Natural killer cell (primary cell): Measurements from ENCODE around the gene GPM6B. TPM values are rescaled to one million over a fixed set of nuclear protein-coding genes. Genes with fewer than 3 reads are reported as not detected.

Experiments used
- ATAC-seq, 3 donors: fragments of 150-1000 bp in 2 of 3; fragments of 200-7000 bp in 1 of 3; cut with Tn5 transposase; 1 replicate in 1 of 3; 2 replicates in 2 of 3; pipeline ENCODE4 v1.10.0; 2021; ENCODE audit warnings: mild to moderate bottlenecking in 2 of 3, moderate library complexity in 2 of 3
- DNase-seq, 2 donors: peaks; one replicate each; pipeline versions ENCODE4 v3.0.0 to v3.0.0-alpha.2; 2013 to 2021; ENCODE audit warnings: mixed read lengths in 1 of 2
- H3K27ac ChIP-seq: one replicate; pipeline ENCODE4 v1.5.1; 2013; ENCODE audit warnings: mild to moderate bottlenecking, low read length
- H3K27me3 ChIP-seq: one replicate; pipeline ENCODE4 v1.6.1; 2013; ENCODE audit warnings: low read length; ENCODE audit not compliant: control insufficient read depth, insufficient read depth
- H3K36me3 ChIP-seq: one replicate; pipeline ENCODE4 v1.6.1; 2013; ENCODE audit warnings: low read length; ENCODE audit not compliant: control insufficient read depth, insufficient read depth
- H3K4me1 ChIP-seq: one replicate; pipeline ENCODE4 v1.6.1; 2013; ENCODE audit warnings: low read length; ENCODE audit not compliant: control insufficient read depth, insufficient read depth
- H3K4me3 ChIP-seq: one replicate; pipeline ENCODE4 v1.5.1; 2013; ENCODE audit warnings: low read length
- H3K9me3 ChIP-seq: one replicate; pipeline ENCODE4 v1.6.1; 2013; ENCODE audit warnings: low read length; ENCODE audit not compliant: control insufficient read depth, insufficient read depth
- H3K27ac Mint-ChIP-seq, 2 donors: one replicate each; pipeline ENCODE4 v1.8.0; 2022; ENCODE audit warnings: mild to moderate bottlenecking in 2 of 2, mixed read lengths in 2 of 2, moderate library complexity in 1 of 2
- H3K27me3 Mint-ChIP-seq, 2 donors: one replicate each; pipeline ENCODE4 v1.8.0; 2022; ENCODE audit warnings: low read depth in 2 of 2, mixed read lengths in 2 of 2
- H3K36me3 Mint-ChIP-seq: one replicate; pipeline ENCODE4 v1.8.0; 2022; ENCODE audit warnings: mixed read lengths
- H3K4me1 Mint-ChIP-seq, 2 donors: one replicate each; pipeline ENCODE4 v1.8.0; 2022; ENCODE audit warnings: mixed read lengths in 2 of 2
- H3K4me3 Mint-ChIP-seq: one replicate; pipeline ENCODE4 v1.8.0; 2022; ENCODE audit warnings: mild to moderate bottlenecking, moderate library complexity, mixed read lengths
- H3K9me3 Mint-ChIP-seq, 2 donors: one replicate each; pipeline ENCODE4 v1.8.0; 2022; ENCODE audit warnings: mixed read lengths in 2 of 2
- WGBS: methylation state at CpG from one replicate; pipeline ENCODE4 v1.1.7; 2013; ENCODE audit warnings: missing lambda C conversion rate; ENCODE audit not compliant: insufficient coverage; 5-methylcytosine and 5-hydroxymethylcytosine counted together
- intact Hi-C: fragments of 100-400 bp; cut with micrococcal nuclease; formaldehyde crosslinking; loops from one replicate; pipeline ENCODE4 v1.14.2; 2022
- total RNA-seq, 4 donors: library from RNA; stranded (reverse); fragments of 120-200 nt in 1 of 4; gene quantifications; one replicate each; pipeline versions ENCODE4 v1.2.3 to v1.2.4, GENCODE V29; 2013 to 2022
- TF ChIP-seq, protein P1 (sequence below): fragments of 200-600 bp; IDR thresholded peaks from one replicate; pipeline ENCODE4 v1.8.0; 2022; ENCODE audit warnings: antibody characterized with exemption

The GPM6B gene, protein sequence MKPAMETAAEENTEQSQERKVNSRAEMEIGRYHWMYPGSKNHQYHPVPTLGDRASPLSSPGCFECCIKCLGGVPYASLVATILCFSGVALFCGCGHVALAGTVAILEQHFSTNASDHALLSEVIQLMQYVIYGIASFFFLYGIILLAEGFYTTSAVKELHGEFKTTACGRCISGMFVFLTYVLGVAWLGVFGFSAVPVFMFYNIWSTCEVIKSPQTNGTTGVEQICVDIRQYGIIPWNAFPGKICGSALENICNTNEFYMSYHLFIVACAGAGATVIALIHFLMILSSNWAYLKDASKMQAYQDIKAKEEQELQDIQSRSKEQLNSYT
- total RNA-seq = not detected
- 0.07 TPM for total RNA-seq (2013)

DNA sequence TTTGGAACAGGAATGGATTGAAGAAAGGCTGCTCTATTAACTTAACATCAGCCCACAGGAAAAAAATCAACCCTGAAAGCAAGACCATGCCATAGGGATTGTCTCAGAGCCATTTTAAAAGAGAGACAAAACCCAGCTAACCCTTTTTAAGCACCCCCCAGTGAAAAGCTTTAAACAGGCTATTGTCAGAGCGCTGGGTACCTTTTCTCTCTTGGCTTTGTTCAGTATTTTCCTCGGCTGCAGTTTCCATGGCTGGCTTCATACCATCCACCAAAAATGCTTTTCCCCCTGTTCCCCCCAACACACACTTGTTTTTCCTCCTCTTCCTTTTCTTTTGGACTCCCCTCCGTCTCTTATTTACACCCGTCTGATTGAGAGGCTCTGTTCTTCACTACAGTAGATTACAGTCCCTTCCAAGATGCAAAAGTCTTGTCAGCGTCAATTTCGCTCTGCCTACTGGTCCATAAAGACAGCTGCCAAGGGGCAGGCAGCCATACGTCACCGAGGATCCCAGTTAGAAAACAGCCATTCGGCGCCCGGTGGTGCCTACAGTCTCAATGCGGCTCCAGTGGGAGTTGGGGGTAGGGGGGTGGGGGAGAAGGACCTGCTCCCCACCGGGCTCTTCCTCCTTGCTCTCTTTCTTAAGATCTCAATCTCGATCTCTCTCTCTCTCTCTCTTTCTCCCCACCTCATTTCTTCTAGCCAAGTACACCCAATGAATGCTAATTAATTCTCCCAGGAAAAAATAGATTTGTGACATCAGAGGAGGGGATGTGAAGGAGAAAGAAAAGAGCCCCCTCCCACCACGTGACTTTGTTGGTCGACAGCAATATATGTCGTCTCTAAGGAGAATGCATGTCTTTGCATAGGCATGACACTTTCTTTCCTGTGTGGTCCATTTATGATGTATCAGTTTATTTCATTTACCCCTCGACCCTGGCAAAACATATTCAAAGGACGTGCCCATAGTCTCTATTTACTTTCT is at the start of gene GPM6B:
Gene GPM6B, minus strand, starts transcription at position 451 of the 985 bp plus-strand sequence. Its CDS starts 189 bp downstream, at position 262.
- no peaks in the 10 kb centered on the region for H3K9me3 Mint-ChIP-seq
- H3K4me1 Mint-ChIP-seq = no peaks in the 10 kb centered on the region
- intact Hi-C loops = no loop called here
- H3K27ac Mint-ChIP-seq = no peak within 1 kb of the TSS
- no peak within 1 kb of the TSS for H3K4me3 Mint-ChIP-seq
- no peaks in the 10 kb centered on the region for H3K9me3 ChIP-seq
- H3K27me3 Mint-ChIP-seq = peaks cover 16 to 59% of the 10 kb centered on the region in 2 donors
- no peaks in the 10 kb centered on the region for H3K36me3 ChIP-seq
- DNase-seq (no peak), ATAC-seq (no peak)
- 87% methylated on average over 11 of the region's 19 CpGs for WGBS
- no peaks in the 10 kb centered on the region for H3K4me1 ChIP-seq
- no peak within 1 kb of the TSS for H3K4me3 ChIP-seq
- TF ChIP-seq, protein P1, sequence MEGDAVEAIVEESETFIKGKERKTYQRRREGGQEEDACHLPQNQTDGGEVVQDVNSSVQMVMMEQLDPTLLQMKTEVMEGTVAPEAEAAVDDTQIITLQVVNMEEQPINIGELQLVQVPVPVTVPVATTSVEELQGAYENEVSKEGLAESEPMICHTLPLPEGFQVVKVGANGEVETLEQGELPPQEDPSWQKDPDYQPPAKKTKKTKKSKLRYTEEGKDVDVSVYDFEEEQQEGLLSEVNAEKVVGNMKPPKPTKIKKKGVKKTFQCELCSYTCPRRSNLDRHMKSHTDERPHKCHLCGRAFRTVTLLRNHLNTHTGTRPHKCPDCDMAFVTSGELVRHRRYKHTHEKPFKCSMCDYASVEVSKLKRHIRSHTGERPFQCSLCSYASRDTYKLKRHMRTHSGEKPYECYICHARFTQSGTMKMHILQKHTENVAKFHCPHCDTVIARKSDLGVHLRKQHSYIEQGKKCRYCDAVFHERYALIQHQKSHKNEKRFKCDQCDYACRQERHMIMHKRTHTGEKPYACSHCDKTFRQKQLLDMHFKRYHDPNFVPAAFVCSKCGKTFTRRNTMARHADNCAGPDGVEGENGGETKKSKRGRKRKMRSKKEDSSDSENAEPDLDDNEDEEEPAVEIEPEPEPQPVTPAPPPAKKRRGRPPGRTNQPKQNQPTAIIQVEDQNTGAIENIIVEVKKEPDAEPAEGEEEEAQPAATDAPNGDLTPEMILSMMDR = no peak
- H3K36me3 Mint-ChIP-seq = no peaks in the 10 kb centered on the region
- H3K27ac ChIP-seq = no peak within 1 kb of the TSS
- H3K27me3 ChIP-seq = no peaks in the 10 kb centered on the region

DNA sequence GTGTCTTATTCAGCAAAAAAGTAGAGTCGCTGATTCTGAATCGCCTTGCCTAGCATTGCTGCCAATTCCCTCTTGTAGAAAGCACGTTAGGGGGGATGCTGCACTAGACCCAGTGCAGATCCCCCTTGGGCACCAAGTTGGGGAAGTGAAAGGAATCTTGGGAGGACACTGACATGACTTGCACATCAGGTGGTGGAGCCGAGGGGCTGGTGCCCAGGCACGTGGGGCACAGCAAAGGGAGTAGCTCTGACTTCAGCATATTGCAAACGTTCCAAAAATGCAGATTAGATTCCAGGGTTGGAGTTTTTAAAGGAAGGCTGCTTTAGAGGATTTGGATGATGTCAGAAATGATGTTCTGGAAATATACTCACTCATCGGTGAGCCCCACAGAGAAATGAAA is 47.4 kb upstream of the GPM6B start:
- no peak overlapping the region for H3K4me3 ChIP-seq
- no peak overlapping the region for H3K27ac Mint-ChIP-seq
- TF ChIP-seq, protein P1 = no peak
- H3K4me1 Mint-ChIP-seq = no peaks in the 10 kb centered on the region
- no peaks in the 10 kb centered on the region for H3K36me3 Mint-ChIP-seq
- no peaks in the 10 kb centered on the region for H3K4me1 ChIP-seq
- intact Hi-C loops = no loop called here
- H3K36me3 ChIP-seq = no peaks in the 10 kb centered on the region
- ATAC-seq (no peak), DNase-seq (no peak)
- no peaks in the 10 kb centered on the region for H3K9me3 ChIP-seq
- WGBS = 80% methylated on average over 6 of the region's 7 CpGs
- no peak overlapping the region for H3K27ac ChIP-seq
- H3K4me3 Mint-ChIP-seq = no peak overlapping the region
- H3K9me3 Mint-ChIP-seq = no peaks in the 10 kb centered on the region
- no peaks in the 10 kb centered on the region for H3K27me3 ChIP-seq
- peaks cover 5 to 19% of the 10 kb centered on the region in 2 donors for H3K27me3 Mint-ChIP-seq

DNA sequence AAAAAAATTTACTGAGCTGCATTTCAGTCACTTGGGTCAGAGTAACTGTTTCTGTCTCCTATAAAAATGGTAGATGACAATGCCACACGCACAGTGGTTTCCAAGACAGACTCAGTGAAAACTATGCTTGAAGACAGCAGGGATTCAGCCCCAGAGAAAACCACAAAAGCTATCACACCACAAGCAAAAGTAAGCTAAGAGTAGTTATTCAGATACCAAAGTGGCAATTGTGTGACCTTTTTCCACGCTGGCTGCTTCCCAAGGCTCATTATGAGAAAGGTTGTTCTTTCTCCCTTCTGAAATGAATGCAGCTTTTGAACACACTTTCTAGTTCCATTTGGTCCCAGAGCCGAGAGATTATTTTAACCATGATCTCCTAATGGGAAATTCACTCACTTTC is 46.4 kb upstream of the GPM6B start:
- no peaks in the 10 kb centered on the region for H3K9me3 ChIP-seq
- Mint-ChIP-seq H3K9me3 (no peaks in the 10 kb centered on the region), H3K27me3 (peaks cover 9 to 25% of the 10 kb centered on the region in 2 donors), H3K36me3 (no peaks in the 10 kb centered on the region), H3K27ac (no peak overlapping the region), H3K4me3 (no peak overlapping the region), H3K4me1 (no peaks in the 10 kb centered on the region)
- H3K4me1 ChIP-seq = no peaks in the 10 kb centered on the region
- no peak for DNase-seq
- H3K27ac ChIP-seq = no peak overlapping the region
- intact Hi-C loops = no loop called here
- TF ChIP-seq, protein P1 = no peak
- no peak overlapping the region for H3K4me3 ChIP-seq
- H3K36me3 ChIP-seq = no peaks in the 10 kb centered on the region
- no peak for ATAC-seq
- WGBS = 82% methylated on average over 1 of the region's 3 CpGs
- no peaks in the 10 kb centered on the region for H3K27me3 ChIP-seq
